Stimulated activated CD8-positive, alpha-beta memory T cell treated with anti-CD3 and anti-CD28 coated beads, Interleukin-2, amount 100 ng/mL, for 1 hour (primary cell): Measurements from ENCODE around the gene TTLL10.

Experiments used
- DNase-seq, 2 donors: peaks; one replicate each; pipeline ENCODE4 v3.0.0-alpha.2; 2020; ENCODE audit warnings: low read depth in 2 of 2

Gene TTLL10

GRCh38 chr1:1236945-1237873 lies 63.5 kb downstream of the TTLL10 start:
- no peak for DNase-seq

DNA sequence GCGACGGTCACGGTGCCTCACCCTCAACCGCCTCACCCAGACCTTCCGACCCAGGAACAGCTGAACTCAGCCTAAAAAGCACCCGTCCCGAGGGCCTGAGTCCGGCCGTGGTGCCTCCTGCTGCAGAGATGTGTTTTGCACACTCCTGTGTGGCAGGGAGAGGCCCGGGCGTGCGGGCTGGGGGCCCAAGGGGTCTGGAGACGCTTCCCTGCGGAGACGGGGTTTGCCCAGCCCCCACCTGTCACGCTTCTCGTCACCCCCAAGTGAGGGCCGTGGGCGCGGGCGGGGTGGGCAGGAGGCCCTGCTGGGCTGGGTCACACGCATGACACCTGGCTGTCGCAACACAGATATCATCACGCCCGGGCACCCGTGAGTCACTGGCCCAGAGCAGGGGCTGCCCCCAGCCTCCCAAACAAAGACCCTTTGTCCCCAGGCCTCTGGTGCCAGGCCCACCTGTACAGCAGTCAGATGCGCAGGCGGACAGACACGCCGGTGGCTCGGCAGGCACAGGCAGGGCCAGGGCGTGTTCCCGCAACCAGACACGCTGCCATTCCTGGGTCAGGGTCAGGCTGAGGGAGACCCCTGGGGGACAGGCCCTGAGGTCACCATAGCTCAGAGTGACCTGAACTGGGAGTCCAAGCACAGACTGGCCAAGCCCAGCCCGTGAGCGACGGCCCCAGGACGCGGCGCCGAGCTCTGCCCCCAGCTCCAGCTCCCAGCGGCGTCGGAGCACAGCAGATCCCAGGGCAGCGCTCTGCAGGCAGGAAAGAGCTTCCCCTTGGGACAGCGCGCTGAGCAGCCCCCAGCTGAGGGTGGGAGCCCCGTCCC lies 64.4 kb downstream of the TTLL10 start:
- DNase-seq = no peak

DNA sequence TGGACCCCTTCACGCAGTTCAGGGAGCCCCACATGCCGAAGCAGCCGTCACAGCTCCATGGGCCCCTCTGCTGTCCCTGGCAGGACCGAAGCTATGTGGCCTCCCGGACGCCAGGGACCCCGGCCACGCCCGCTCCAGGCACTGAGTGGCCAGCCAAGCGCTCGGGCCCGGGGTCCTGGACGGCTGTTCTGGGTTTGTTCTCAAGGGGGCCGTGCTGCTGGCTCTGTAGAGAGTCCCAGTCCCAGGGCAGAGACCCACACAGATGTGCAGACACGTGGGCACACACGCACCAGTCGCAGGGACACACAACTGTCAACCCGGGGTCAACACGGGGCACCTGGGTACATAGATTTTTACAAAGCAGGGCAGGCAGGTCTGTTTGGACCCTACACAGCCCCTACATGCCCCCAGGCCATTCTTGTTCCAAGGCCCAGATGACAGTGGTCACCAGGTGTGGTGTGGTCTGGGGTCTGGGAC lies 65.1 kb downstream of the TTLL10 start:
- DNase-seq = no peak

DNA sequence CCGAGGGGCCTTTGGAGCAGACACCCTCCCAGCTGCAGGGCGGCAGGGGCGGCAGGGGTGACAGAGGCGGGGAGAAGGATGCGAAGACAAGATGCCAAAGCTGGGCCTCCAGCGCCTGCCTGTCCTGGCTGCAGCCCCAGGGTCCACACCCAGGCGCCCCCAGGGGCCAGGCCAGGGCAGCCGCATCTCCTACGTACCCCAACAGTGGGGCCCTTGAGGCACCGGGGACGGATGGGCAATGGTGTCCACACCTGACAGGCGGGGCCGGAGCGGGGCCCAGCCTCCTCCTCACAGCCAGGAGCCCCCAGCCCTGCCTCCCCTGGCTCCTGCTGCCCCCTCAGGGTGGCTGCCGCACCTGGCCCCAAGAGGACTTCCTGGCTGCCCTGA lies 65.5 kb downstream of the TTLL10 start:
- no peak for DNase-seq

DNA sequence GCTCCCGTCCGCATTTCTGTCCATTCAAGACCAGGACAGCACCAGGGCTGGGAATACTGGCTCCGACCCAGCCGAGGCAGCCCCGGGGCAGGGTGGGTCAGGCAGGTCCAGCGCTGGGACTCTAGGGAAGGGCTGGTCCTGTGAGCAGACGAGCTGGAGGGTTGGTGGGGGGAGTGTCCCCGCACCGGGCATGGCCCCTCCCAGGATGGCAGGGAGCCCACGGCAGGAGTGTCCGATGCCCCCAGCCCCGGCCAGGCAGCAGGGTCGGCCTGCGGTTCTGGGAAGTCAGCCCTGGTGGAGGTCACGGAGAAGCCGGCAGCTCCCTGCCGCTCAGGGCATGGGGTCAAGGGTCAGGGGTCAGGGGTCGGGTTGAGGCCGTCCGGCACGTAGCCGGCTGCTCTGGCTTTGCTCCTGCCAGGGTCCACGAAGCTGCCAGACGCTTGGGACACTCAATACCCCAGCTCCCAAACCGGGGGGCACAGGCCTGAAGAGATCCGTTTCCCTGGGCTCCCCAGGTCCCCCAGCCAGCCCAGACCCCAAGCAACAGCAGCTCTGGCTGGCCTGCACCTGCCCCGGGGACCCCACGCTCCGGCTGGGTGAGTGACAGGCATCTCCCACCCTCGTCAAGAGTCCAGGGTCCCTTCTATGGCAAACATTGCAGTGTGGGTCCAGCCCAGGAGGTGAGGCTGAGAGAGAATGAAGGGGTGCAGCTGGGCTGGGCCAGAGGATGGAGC lies 66.1 kb downstream of the TTLL10 start:
- DNase-seq = no peak

GRCh38 chr1:1240348-1240732 lies 66.7 kb downstream of the TTLL10 start:
- DNase-seq = no peak

- DNase-seq = no peak
These were observed 67.3 kb downstream of the TTLL10 start for GRCh38 chr1:1240822-1241587.

GRCh38 chr1:1241588-1242219 lies 68.0 kb downstream of the TTLL10 start:
- no peak for DNase-seq

- DNase-seq = no peak
These were observed 69.0 kb downstream of the TTLL10 start for GRCh38 chr1:1242461-1243265.

GRCh38 chr1:1243266-1243660 lies 69.6 kb downstream of the TTLL10 start:
- DNase-seq = no peak

- DNase-seq = no peak
These were observed 70.1 kb downstream of the TTLL10 start for GRCh38 chr1:1243807-1244191.

GRCh38 chr1:1244192-1244811 lies 70.6 kb downstream of the TTLL10 start:
- DNase-seq = no peak

GRCh38 chr1:1245178-1245816 lies 71.6 kb downstream of the TTLL10 start:
- DNase-seq = no peak

GRCh38 chr1:1245817-1246576 lies 72.3 kb downstream of the TTLL10 start:
- no peak for DNase-seq

DNA sequence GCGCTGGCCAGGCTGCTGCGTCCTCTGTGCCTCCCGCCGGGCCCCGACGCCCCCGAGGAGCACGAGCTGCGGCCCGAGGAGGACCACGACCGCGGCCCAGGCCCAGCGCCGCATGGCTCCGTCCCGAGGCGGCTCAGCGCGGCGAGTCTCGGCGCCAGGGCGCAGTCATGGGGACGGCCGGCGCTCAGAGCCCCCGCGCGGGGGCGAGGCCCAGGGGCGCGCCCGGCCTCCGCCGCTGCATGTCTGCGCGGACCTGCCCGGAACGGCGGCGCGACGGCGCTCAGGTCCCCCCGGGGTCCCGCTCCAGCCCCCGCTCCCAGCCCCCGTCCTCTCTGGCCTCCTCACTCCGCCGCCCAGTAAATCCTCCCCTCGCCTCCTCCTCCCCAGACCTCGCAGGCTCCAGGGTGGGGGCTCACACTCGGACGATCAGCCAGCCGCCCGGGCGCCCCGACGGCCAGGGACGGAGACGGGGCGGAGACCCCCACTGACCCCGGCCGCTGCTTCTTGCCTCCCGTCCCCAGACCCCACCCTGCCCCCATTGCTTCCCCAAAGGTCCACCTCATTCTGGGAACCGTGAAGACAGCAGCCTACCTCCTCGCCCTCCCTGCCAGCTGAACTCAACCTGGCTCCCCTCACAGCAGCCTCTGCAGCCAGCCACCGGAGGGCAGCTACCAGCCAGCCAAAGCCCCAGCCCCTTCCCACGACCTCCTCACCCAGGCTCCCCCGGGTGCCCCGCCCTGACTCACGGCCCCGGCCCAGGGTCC lies 73.1 kb downstream of the TTLL10 start, which contains the start of gene C1QTNF12:
C1QTNF12 (minus strand) TSS at position 146 of the 764 bp plus-strand sequence; CDS start at position 114, 32 bp downstream.
- no peak for DNase-seq

DNA sequence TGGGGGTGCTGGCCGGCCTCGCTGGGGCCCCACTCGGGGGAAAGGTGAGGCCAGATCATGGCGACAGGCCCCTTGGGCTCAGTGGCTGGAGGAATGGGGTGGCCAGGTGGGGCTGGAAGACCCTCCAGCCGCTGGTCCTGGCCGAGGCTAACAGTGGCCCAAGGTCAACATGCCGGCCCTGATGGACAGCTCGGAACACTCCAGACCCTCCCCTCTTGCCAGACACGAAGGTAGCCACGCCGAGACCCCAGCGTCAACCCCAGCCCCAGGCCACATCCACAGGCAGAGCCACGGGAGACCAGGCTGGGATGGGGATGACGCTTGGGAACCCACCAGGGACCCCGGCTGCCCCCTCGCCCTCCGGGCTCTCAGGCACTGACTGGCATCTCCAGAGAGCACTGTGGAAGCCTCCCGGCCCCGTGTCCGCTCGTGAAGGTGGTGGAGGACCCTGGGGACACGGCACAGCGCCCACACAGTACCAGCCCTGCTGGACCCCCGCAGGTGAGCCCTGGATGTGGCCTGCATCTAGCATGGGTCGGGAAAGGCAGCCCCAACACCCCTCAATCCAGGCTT lies 73.7 kb downstream of the TTLL10 start:
- DNase-seq = no peak
